Urinary bladder (tissue), 4 donors: ENCODE measurements around the gene PSORS1C2. TPM values are rescaled to one million over a fixed set of nuclear protein-coding genes. Genes with fewer than 3 reads are reported as not detected.

Experiments used
- DNase-seq: peaks from one replicate; pipeline ENCODE4 v3.0.0-alpha.2; 2015; ENCODE audit errors: extremely low spot score
- H3K27ac ChIP-seq: one replicate; pipeline ENCODE4 v1.5.1; 2013; ENCODE audit warnings: low read depth, mild to moderate bottlenecking, moderate library complexity
- H3K36me3 ChIP-seq: one replicate; pipeline ENCODE4 v1.6.1; 2013; ENCODE audit warnings: mild to moderate bottlenecking, moderate library complexity; ENCODE audit not compliant: insufficient read depth
- H3K4me1 ChIP-seq: one replicate; pipeline ENCODE4 v1.6.1; 2013; ENCODE audit warnings: mild to moderate bottlenecking, moderate library complexity; ENCODE audit not compliant: insufficient read depth
- H3K4me3 ChIP-seq: one replicate; pipeline ENCODE4 v1.5.1; 2013; ENCODE audit warnings: low read depth, low read length
- WGBS: extraction: QIAGEN DNeasy Blood & Tissue Kit; methylation state at CpG from one replicate; pipeline ENCODE4 v1.1.7; 2013; 5-methylcytosine and 5-hydroxymethylcytosine counted together
- polyA plus RNA-seq: library from polyadenylated mRNA; stranded (reverse); fragments of 200-250 nt; gene quantifications from one replicate; pipeline ENCODE4 v1.2.3, GENCODE V29; 2013
- total RNA-seq: library from RNA; depleted of rRNA; stranded (reverse); fragments of >200 nt; gene quantifications from one replicate; pipeline ENCODE4 v1.2.3, GENCODE V29; 2014
- donor health status: healthy with polysubstance abuse.
- donor health status: healthy.

Gene PSORS1C2
- total and polyA plus RNA-seq, 2 donors, result not detected

DNA sequence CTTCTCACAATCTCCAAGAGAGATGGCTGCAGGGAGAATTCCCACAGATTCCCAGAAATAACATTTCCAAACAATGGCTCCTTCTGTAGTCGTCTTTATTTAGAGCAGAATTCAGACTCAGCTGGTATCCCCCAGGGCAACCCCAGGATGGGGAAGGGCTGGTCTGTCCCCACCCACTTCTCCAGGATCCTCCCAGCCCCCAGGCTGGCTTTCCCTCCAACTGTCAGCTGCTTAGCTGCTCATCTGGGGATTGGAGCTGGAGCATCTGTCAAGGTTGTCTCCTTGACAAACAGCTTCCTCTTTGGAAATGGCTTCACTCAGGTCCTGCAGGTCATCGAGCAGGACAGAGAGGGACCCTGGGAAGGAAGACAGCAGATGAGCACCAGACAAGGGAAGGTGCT lies 3.5 kb upstream of the PSORS1C2 start:
- no peaks in the 10 kb centered on the region for H3K36me3 ChIP-seq
- H3K27ac ChIP-seq, result no peak overlapping the region
- no peak overlapping the region for H3K4me3 ChIP-seq
- WGBS, result 57% methylated on average over 2 of the region's 2 CpGs
- no peak for DNase-seq
- no peaks in the 10 kb centered on the region for H3K4me1 ChIP-seq

DNA sequence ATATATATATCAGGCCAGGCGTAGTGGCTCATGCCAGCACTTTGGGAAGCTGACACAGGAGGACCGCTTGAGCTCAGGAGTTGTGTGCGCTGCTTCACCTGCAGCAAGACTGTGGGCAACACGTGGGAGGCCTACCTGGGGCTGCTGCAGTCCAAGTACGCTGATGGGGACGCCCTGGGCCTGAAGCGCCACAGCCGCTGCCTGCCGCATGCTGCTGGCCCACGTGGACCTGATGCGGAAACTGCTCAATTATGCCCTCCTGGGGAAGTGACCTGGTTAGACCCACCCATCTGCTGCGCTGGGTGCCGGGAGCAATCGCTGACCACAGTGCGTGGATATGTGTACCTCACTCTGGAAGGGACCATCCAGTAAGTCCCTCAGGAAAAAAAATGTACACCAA lies 1.8 kb upstream of the PSORS1C2 start:
- no peak overlapping the region for H3K4me3 ChIP-seq
- WGBS, result 86% methylated on average over 15 of the region's 15 CpGs
- no peak for DNase-seq
- H3K4me1 ChIP-seq, result no peaks in the 10 kb centered on the region
- no peak overlapping the region for H3K27ac ChIP-seq
- H3K36me3 ChIP-seq, result no peaks in the 10 kb centered on the region

DNA sequence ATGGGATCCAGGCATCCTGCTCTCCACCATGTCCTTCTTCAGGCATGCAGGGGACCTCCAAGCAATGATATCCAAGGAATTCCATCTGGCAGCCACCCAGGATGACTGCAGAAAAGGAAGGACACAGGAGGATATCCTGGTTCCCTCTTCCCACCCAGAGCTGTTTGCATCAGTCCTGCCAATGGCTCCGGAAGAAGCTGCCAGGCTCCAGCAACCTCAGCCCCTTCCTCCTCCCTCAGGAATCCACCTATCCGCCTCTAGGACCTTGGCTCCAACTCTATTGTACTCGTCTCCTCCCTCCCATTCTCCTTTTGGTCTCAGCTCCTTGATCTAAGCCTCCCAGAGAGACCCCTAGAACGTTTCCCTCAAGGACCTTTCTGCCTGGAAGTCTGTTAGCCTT lies 733 bp upstream of the PSORS1C2 start:
- WGBS, result 22% methylated on average over 4 of the region's 4 CpGs
- no peak for DNase-seq

DNA sequence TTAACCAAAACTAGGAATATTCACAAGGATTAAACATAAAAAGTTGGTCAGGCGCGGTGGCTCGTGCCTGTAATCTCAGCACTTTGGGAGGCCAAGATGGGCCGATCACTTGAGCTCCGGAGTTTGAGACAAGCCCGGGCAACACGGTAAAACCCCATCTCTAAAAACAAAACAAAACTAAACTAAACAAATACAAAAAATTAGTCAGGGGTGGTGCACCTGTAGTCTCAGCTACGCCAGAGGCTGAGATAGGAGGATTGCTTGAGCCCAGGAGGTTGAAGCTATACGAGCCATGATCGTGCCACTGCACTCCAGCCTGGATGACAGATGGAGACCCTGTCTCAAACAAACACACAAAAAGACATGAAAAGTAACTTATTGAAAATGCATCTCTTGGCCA lies 3.2 kb downstream of the PSORS1C2 start:
- Histone ChIP-seq H3K27ac (no peak overlapping the region), H3K4me3 (no peak overlapping the region), H3K36me3 (no peaks in the 10 kb centered on the region), H3K4me1 (no peaks in the 10 kb centered on the region)
- DNase-seq, result no peak
- 90% methylated on average over 10 of the region's 10 CpGs for WGBS

More for the DNA sequence above, 733 bp upstream of the PSORS1C2 start:
- Histone ChIP-seq H3K27ac (no peak overlapping the region), H3K4me1 (no peaks in the 10 kb centered on the region), H3K4me3 (no peak overlapping the region), H3K36me3 (no peaks in the 10 kb centered on the region)

DNA sequence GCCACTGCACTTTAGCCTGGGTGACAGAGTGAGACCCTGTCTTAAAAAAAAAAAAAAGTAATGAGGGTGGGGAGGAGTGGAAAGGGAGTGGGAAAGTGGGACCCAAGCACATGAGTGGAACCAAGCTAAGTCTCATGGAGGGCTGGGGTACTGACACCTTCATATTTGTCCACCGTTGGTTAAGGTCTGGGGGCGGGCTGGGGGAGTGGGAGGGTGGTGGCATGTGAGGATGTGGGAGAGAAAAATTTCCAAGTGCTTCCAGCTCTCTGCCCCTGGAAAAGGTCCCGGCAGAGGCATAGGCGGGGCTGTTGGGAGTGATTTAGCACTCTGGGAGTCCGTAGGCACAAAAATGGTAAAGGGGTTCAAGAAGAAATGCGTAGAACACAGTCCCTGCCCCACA lies 6.1 kb downstream of the PSORS1C2 start:
- Histone ChIP-seq H3K27ac (no peak overlapping the region), H3K4me1 (no peaks in the 10 kb centered on the region), H3K36me3 (no peaks in the 10 kb centered on the region), H3K4me3 (no peak overlapping the region)
- no peak for DNase-seq
- 75% methylated on average over 6 of the region's 6 CpGs for WGBS

DNA sequence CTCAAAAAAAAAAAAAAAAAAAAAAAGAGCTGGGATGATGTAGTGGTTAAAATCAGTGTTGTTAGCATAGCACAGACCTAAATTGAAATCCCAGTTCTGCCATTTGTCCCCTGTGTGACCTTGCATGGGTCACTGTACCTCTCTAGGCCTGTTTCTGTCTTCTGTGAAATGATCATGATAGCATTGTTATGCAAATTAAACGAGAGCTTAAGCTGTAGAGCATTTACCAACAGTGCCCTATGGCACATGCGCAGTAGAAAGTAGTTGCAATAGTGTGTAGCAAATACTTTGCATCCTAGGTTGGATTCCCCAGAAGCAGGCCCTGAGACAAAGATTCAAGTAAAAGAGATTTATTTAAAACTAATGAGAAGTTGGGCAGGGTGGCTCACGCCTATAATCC lies 7.3 kb downstream of the PSORS1C2 start:
- DNase-seq, result no peak
- H3K4me3 ChIP-seq, result no peak overlapping the region
- no peaks in the 10 kb centered on the region for H3K36me3 ChIP-seq
- WGBS, result 89% methylated on average over 3 of the region's 3 CpGs
- H3K4me1 ChIP-seq, result no peaks in the 10 kb centered on the region
- no peak overlapping the region for H3K27ac ChIP-seq

DNA sequence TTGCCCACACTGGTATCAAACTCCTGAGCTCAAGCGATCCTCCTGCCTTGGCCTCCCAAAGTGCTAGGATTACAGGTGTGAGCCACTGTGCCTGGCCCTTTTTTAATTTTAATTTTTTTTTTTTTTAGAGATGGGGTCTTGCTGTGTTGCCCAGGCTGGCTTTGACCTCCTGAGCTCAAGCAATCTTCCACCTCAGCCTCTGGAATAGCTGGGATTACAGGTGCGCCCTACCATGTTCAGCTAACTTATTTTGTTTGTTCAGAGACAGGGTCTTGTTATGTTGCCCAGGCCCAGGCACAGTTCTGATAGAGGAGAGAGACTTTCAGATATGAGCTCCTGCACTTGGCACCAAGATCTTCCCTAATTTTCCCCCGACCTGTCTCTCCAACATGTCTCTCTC lies 8.1 kb downstream of the PSORS1C2 start:
- WGBS, result 97% methylated on average over 3 of the region's 3 CpGs
- no peak overlapping the region for H3K27ac ChIP-seq
- no peak overlapping the region for H3K4me3 ChIP-seq
- no peaks in the 10 kb centered on the region for H3K4me1 ChIP-seq
- no peak for DNase-seq
- no peaks in the 10 kb centered on the region for H3K36me3 ChIP-seq

DNA sequence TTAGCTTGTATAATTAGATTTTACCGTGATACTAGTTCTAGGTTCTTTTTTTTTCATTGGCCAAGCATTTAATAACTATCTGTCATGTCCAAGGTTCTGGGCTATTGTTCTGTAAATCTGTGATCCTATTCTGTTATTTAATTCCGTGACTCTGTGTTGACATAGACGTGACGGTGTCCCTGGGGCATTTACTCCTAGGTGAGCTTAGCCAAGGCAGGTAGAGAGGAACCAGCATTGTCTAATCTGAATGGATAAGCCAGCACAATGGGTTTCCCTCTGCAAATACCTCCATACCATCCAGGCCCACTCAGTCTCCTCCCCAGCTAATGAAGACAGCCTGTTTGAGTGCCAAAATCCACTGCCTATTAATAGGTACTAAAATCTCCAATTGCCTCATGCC lies 9.7 kb downstream of the PSORS1C2 start:
- 75% methylated on average over 4 of the region's 4 CpGs for WGBS
- no peaks in the 10 kb centered on the region for H3K36me3 ChIP-seq
- no peak overlapping the region for H3K27ac ChIP-seq
- H3K4me1 ChIP-seq, result no peaks in the 10 kb centered on the region
- H3K4me3 ChIP-seq, result no peak overlapping the region
- no peak for DNase-seq

DNA sequence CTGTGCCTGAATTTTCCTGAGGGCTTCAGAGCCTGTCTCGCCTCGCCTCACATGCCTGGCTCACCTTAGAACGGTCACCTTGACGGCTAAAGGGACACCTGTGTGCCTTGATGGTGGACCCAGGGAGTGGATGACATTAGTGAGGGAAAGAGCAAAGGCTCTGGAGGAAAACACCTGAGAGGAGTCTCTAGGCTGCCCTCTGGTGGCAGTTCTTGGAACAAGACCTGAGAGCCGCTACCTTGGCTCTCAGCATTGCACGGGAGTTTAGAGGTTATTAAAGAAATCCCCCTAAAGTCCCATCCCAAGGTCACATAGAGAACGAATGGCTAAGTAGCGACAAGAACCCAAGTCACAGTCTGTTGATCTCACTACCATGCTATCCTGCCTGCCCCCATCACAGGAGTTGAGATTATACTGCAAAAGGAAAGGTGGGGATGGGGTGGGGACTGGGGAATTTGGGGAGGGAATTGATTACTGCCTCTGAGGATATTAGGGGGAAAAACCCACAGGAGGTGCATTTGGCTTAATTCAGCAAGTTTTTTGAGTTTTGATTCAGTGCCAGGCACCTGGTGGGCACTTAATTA lies 10.7 kb downstream of the PSORS1C2 start:
- WGBS, result 8% methylated on average over 8 of the region's 8 CpGs
- Histone ChIP-seq H3K4me3 (no peak overlapping the region), H3K27ac (no peak overlapping the region), H3K4me1 (no peaks in the 10 kb centered on the region), H3K36me3 (no peaks in the 10 kb centered on the region)
- no peak for DNase-seq

DNA sequence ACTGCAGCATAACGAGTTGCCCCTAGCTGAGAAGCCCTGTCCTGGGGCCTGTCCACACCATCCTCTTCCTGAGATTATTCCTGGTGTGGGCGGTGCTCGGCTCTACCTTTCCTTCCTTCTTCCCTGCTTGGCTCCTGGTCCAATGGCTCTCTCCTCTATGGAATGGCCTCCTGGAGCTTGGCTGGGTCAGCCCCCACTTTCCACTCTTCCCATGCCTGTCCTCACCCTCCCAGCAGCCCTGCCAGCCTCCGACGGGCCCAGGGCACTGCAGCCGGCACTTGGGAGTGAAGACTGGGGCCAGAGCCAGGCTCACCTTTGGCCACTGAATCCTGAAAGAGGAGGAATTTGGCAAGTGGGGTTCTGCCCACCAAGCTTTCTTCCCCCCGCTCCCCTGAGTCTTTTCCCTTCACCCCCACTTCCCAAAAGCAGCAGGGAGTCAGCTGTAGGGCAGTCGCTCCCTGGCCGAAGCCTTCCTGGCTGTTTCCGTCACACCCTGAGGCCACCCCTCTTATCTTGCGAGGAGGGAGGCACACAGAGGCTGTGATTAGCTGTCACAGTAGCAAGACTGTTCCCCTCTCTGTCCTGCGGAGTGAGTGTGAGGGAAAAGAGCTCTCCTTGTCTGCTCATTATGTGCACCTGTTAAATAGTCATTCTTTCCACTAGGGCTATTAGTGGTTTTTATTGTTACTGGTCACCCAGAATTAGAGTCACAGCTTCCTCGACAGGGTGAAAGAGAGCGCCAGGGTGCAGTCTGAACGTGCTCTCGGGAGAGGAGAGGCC lies 12.3 kb downstream of the PSORS1C2 start:
- no peak for DNase-seq
- WGBS, result 69% methylated on average over 16 of the region's 16 CpGs
- Histone ChIP-seq H3K27ac (no peak overlapping the region), H3K36me3 (no peaks in the 10 kb centered on the region), H3K4me3 (no peak overlapping the region), H3K4me1 (no peaks in the 10 kb centered on the region)

DNA sequence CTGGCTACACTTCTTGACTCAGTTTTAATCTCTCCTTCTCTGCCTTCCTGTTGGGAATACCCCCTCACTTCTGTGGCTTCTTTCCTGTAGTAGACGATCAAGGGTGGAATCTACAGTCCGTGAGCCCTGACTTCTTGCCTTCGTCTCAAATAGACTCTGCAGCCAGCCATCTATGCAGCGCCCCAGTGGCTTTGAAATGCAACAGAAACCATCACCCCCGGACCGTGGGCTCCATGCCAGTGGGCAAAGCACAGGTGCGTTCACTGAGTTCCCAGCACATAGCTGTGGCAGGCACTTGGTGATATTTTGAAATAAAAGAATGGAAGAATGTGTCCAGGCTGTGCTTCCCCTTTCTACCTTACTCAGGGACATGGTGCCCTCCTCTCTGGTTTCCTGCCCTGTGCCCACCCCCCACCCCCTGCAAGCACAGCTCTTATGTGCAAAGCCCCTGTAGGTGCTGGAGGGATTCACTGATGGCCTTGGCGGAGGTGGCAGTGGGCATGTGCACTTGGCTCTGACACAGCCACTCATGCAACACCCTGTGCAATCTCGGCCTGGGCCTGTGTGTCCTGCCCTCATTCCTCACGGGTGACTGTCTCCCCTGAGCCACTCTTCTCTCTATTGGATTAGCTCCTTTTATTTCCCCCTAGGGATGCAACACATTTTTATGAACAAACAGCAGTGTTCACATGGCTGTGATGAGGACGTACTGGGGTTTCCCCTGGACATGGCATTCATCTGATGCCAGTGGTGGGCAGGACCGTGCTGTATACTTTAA lies 13.1 kb downstream of the PSORS1C2 start:
- no peak for DNase-seq
- H3K4me1 ChIP-seq, result no peaks in the 10 kb centered on the region
- 70% methylated on average over 12 of the region's 12 CpGs for WGBS
- no peak overlapping the region for H3K27ac ChIP-seq
- H3K4me3 ChIP-seq, result no peak overlapping the region
- H3K36me3 ChIP-seq, result no peaks in the 10 kb centered on the region

DNA sequence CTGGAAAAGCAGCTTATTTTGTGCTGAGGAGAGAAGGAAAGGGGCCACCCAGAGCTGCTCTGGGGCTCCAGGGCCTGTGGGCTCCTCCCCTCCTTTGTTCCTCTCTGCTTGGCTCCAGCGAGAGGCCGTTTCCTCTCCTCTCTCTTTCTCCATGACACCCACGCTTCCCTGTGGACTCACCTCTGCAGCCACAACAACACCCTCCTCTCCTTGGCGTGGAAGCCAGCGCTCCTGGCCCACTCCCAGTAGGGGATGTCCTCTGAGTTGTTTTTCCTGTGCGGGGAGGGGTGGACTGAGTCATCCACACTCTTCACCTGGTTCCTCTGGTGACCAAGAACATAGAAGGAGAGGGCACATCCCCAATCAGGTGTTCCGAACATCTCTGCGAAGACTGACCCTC lies 13.7 kb downstream of the PSORS1C2 start:
- Histone ChIP-seq H3K4me3 (no peak overlapping the region), H3K36me3 (no peaks in the 10 kb centered on the region), H3K27ac (no peak overlapping the region), H3K4me1 (no peaks in the 10 kb centered on the region)
- no peak for DNase-seq
- 55% methylated on average over 8 of the region's 8 CpGs for WGBS

DNA sequence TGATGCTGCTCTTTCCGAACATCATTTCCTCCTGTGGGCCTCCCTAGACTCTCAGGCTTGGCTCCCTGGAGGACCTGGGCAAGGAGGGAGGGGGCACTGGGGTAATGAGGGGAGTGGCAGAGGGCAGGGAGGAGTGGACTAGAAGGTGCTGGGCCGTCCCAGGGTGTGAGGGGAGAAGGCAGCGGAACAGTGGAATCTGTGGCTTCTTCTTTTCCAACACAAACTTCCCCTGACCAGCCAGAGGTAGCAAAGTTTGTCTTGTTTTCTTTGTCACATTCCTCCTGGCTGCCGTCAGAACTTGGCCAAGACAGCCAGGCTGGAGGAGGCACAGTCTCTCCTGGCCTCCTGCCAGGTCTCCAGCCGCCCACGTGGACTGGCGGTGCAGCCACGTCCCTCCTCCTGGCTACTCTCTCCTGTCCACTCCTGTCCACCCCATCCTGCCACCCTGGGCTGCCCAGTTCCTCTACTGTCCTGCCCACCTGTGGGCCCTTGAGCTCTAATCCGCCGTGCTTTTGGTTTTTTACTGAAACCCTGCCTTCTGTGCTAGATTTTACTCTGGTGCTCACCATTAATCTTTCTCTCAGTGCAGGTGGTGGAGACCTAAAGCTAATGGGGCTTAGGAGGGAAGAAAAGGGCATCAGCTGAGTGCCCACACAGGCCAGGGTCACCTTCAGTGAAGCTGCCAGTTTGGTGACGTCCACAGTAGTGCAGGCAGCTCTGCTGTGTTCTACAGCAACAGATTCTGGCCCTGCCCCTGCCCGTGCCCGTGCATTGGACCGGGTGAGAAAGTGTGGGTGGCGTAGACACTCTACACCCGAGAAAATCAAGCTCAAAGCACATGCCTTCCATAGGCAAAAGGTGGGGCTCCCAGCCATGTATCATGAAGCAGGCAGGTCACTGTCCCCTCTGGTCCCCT lies 15.8 kb downstream of the PSORS1C2 start:
- Histone ChIP-seq H3K4me3 (no peak overlapping the region), H3K36me3 (no peaks in the 10 kb centered on the region), H3K4me1 (no peaks in the 10 kb centered on the region), H3K27ac (peak overlapping the region; percentile 55)
- peak; percentile 73 for DNase-seq
- 43% methylated on average over 16 of the region's 16 CpGs for WGBS
